Effector CD8-positive, alpha-beta T cell (primary cell): ENCODE results near the gene GADD45GIP1.
"Not testable (repeated sequence)": the region's sequence is repeated elsewhere in the genome, so short reads cannot be mapped to it uniquely, and the experiment has no call there.

Experiments used
- DNase-seq: peaks from one replicate; lab custom pipeline; 2025; lab: John Stamatoyannopoulos, UW

GADD45GIP1 gene

DNA sequence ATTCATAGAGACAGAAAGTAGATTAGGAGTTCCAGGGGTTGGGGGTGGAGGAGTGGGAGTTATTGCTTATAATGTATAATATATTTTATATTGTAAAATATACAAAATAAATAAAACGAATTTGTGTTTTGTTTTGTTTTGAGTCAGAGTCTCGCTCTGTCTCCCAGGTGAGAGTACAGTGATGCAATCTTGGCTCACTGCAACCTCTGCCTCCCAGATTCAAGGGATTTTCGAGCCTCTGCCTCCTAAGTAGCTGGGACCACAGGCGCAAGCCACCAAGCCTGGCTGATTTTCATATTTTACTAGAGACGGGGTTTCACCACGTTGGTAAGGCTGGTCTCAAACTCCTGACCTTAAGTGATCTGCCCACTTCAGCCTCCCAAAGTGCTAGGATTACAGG lies 2.5 kb upstream of the GADD45GIP1 start:
- DNase-seq = no peak

DNA sequence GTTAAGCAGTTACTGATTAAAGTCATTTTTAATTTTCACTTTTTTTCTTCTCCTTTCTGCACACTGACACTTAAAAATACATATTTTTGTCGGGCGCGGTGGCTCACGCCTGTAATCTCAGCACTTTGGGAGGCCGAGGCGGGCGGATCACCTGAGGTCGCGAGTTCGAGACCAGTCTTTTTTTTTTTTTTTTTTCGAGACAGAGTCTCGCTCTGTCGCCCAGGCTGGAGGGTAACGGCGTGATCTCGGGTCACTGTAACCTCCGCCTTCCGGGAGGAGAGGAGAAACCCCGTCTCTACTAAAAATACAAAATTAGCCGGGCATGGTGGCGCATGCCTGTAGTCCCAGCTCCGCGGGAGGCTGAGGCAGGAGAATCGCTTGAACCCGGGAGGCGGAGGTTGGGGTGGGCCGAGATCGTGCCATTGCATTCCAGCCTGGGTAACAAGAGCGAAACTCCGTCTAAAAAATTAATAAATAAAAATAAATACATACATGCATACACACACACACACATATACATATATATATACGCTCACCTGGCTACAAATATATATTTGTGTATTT lies 448 bp upstream of the GADD45GIP1 start:
- DNase-seq = not testable (repeated sequence)

DNA sequence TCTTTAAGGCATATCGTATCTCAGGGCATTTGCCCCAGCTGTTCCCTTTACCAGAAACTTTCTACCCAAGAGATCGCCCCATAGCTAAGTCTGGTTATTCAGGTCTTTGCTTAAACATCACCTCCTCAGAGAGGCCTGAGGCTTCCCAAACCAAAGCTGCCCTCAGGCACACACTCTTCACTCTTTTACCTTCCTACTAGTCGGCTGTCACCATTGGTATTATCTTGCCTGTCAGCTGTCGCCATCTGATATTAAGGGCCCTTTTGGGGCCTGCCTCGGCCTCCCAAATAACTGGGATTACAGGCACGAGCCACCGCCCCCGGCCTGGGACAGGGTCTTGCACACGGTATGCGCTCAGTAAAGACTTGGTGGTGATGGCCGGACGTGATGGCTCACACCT lies 1.0 kb downstream of the GADD45GIP1 start:
- DNase-seq = no peak

DNA sequence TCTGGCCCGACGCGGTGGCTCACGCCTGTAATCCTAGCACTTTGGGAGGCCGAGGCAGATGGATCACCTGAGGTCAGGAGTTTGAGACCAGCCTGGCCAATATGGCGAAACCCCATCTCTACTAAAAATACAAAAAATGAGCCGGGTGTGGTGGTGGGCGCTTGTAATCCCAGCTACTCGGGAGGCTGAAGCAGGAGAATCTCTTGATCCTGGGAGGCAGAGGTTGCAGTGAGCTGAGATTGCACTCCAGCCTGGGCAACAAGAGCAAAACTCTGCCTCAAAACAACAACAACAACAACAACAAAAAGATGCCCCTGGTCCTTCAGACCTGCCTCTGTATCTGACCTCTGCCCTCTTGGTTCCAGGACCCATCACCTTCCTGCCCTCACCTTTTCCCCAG lies 1.4 kb downstream of the GADD45GIP1 start:
- DNase-seq = not testable (repeated sequence)

DNA sequence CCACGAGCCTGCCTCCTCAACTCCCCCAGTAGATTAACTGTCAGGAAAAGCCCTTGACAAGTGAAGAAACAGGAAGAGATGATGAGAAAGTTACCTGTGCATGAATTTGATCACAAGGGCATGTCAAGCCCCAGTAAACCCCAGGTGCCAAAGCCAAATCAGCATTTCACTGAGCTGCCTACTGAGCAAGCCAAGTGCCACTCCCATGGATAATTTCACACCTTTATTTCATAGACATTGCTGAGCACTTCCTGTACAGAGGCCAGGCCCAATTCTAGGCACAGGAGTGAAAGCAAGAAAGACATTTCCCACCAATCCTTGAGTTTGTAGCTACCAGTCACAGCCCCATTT lies 2.4 kb downstream of the GADD45GIP1 start:
- no peak for DNase-seq

DNA sequence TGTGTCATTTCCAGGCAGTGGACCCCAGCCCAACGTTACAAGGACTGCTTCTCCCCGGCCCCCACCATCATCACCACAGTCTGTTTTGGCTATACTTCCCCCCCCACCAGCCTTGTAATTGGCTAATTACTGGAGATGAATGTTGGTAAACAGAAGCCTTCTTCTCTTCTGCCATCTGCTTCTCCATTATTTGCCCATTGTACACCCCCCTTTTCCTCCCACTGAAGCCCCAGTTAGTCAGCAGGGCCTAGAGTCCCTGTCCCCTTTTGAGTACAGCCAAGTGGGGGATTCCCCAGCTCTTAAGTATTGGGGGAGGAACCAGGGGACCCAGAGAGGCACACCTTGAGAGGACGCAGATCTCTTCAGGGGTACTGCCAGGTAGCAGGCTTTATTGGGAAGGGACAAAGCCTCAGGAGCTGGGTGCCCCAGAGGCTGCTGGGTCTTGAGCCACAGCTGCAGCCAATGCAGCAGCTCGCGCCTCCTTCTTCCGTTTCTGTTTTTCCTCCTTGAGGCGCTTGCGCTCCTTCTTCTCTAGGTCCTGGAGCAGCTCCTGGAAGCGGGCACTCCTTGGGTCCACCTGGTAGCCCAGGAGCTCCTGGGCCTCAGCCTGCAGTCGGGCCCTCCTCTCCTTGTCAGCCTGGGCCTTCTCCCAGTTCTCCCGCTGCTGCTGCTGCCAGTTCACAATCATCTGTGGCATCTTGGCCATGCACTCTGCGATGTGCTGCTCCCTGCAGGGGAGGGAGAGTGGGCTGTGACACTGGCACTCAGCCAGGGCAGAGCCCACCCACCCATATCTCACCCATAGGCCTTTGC lies 3.0 kb downstream of the GADD45GIP1 start:
- DNase-seq = no peak

DNA sequence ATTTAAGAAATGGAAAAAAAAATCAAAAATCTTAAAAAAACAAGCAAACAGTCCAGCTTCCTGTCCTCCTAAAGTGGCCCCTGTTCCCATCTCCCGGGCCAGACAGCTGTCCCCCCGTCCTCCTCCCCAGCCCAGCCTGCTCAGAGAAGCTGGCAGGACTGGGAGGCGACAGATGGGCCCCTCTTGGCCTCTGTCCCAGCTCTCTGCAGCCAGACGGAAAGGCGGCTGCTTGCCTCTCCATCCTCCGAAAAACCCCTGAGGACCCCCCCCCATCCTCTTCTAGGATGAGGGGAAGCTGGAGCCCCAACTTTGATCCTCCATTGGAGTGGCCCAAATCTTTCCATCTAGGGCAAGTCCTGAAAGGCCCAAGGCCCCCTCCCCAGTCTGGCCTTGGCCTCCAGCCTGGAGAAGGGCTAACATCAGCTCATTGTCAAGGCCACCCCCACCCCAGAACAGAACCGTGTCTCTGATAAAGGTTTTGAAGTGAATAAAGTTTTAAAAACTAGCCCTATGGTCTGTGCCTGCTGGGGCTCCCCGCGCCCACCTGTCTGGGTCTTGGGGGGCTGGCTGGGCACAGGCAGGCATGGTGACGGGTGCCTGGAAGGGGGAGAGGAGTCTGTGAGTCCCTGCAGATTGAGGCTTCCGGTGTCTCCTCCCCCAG lies 3.8 kb downstream of the GADD45GIP1 start:
- DNase-seq = no peak

DNA sequence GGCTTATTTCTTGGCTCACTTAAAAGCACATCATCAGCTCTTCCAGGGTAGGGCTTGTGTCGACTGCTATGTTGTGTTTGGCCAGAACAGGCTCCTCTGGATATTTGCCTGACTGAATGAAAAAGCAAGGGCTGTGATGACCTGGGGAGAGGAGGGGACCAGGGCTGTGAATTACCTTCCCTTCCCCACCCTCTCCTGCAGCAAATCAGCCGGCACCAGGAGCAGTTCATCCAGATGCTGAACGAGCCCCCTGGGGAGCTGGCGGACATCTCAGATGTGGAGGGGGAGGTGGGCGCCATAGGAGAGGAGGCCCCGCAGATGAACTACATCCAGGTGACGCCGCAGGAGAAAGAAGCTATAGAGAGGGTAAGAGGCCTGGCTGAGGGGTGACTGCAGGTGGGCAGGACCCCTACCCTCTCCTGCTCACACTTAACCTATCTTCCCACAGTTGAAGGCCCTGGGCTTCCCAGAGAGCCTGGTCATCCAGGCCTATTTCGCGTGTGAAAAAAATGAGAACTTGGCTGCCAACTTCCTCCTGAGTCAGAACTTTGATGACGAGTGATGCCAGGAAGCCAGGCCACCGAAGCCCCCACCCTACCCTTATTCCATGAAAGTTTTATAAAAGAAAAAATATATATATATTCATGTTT lies 4.4 kb downstream of the GADD45GIP1 start:
- no peak for DNase-seq

DNA sequence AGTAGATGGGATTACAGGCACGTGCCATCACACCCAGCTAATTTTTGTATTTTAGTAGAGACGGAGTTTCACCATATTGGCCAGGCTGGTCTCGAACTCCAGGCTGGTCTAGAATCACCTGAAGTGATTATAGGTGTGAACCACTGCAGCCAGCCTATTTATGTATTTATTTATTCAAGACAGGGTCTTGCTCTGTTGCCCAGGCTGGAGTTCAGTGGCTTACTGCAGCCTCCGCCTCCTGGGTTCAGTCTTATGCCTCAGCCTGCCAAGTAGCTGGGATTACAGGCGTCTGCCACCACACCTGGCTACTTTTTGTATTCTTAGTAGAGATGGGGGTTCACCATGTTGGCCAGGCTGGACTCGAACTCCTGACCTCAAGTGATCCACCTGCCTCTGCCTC lies 5.0 kb downstream of the GADD45GIP1 start:
- DNase-seq = not testable (repeated sequence)

DNA sequence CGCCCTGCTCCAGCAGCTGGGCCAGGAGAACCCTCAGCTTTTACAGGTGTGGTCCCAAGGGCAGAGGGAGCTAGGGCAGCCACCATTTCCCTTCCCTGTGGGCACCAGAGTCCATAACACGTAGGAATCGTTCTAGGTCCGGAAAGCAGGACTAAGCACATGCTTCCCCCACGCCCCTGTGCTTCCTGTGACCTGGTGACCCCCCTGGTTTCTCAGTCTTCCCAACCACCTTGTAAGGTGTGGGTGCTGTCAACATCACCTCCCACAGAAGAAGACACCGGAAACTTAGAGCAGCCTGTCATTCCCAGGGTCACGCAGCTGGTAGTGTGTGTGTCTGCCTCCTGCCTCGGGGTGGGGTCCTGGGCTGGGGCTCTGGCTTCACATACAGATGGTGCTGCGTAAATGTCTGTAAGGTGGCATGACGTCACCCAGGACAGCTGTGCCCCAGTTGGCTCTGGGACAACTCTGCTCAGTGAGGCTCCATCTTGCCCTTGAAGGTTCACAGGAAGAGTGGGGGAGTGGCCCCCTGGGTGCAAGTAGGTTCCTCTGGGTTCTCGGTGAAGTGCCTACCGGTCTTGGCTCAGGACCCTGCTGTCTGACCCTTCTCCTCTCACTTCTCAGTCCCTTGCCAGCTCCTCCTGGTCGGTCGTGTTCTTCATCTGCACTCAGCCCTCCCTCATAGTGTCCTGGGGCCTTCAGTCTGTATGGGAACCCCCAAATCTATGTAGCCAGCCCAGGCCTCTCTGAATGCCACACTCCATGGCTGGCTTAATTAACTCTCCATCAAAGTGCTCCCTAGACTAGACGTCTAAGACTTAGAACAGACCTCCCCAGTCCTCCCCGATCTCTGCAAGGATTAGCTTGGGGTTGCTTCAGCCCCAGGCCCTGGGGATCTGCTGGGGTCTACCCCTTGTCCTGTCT lies 7.4 kb downstream of the GADD45GIP1 start:
- DNase-seq = no peak

DNA sequence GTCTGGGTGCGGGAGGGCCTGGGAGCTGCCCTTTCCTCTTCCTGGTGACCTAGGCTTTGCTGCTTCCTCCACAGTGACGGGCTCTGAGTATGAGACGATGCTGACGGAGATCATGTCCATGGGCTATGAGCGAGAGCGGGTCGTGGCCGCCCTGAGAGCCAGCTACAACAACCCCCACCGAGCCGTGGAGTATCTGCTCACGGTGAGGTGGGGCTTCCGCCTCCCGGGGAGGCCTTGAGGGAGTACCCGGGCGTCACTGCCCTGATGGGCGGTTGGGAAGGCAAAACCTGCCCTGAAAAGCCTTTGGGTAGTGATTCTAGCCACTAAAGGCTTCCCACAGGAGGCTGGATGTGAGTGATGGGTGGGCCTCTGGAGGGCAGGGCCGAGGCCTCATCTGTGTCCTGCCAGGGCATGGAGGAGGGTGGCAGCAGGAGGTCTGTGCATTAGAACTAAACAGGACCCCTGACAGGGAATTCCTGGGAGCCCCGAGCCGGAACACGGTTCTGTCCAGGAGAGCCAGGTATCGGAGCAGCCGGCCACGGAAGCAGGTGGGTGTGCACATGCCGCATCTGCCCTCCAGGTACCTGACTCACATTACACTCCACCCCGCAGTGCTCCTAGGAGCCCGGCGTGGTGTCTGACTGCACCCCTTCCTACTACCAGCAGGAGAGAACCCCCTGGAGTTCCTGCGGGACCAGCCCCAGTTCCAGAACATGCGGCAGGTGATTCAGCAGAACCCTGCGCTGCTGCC lies 8.2 kb downstream of the GADD45GIP1 start:
- no peak for DNase-seq

DNA sequence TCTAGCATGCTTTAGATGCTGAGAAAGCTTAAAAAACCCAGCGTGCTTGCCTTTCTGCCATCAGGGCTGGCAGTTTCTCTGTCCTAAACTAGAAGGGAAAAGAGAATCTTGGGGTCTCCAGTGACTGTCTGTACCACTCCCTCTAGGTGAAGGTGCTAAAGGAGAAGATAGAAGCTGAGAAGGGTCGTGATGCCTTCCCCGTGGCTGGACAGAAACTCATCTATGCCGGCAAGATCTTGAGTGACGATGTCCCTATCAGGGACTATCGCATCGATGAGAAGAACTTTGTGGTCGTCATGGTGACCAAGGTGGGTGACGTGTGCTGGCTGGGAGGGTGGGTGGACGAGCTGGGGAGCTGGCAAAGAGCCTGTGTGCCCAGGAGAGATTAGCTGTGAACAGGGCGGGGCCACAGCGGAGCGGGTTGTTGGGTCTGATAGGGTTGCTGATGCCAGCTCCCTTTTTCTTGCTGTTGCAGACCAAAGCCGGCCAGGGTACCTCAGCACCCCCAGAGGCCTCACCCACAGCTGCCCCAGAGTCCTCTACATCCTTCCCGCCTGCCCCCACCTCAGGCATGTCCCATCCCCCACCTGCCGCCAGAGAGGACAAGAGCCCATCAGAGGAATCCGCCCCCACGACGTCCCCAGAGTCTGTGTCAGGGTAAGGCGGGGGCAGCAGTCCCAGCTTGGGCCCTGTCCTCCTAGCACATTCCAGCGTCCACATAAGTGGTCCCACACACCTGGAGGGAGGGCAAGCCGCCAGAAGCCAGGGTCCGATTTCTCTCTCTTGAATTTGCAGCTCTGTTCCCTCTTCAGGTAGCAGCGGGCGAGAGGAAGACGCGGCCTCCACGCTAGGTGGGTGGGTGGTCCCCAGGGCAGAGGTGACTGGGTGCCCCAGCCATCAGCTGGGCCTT lies 9.1 kb downstream of the GADD45GIP1 start:
- DNase-seq = no peak

DNA sequence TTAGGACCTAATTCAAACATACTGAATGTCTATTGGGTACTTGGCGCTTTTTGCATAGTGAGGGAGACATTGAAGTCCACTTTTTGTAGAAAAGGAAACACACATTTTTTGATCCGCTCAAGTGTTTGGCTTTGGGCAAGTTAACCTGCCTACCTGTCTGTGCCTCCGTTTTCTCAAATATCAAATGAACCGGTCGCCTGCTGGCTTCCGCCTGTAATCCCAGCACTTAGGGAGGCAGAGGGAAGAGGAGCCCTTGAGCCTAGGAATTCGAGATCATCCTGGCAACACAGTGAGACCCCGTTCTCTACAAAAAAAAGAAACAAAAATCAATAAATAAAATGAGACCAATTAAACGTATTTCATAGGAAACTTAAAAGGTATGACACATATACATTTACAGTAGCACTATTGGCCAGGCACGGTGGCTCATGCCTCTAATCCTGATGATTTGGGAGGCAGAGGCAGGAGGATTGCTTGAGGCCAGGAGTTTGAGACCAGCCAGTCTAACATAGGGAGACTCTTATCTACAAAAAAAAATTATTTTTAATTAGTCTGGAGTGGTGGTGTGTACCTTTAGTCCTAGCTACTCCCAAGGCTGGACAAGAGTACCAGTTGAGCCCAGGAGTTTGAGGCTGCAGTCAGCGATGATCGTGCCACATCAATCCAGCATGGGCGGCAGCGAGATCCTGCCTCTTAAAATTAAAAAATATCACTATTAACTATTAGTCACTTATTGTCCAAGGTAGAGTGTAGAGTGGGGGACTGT lies 10.1 kb downstream of the GADD45GIP1 start:
- no peak for DNase-seq

DNA sequence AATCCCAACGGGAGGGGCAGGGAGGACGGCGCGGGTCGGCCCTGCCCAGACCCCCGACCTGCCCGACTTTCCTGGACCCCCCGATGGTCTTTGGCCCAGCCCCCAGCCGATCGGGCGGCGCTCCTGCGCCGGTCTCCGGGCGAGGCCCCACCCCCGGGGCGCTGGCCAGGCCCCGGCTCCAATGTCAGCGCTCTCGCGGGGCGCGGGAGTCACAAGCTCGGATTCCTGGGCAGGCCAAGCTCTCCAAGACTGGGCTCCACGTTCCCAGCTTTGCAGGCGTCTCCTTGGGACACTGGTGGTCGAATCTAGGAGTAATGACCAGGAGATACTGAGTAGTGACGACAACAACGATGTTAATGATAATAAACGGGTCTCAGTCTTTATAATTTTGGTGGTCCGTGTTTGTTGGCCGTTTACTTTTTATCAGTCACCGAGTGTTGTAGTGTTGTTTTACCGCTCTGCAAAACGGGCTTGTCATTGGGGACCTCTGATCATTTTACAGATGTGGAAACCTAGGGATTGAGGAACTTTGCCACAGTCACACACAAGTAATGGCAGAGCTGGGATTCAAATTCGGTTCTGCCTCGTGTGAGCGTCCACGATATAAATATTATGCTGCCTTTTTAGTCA lies 10.8 kb downstream of the GADD45GIP1 start:
- peak; percentile 34 for DNase-seq

DNA sequence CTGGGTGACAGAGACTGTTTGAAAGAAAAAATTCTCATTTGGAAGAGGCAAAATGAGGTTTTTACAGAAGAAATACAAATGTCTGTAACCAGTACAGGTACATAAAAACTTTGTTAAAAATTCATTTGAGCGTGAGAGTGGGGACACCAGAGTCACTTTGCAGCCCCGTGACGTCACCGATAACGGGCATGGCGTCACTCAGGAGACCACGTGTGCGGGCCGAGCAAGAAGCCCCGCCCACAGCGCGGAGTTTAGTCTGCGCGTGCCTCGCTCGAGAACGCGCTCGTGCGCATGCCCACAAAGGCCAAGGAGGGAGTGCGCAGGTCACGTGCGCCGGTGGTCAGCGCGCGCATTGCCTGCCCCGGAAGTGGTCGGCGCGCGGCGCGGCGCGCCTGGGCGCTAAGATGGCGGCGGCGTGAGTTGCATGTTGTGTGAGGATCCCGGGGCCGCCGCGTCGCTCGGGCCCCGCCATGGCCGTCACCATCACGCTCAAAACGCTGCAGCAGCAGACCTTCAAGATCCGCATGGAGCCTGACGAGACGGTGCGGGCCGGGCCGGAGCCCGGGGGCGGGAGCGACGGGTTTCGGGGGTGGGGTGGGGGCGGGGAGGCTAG lies 11.4 kb downstream of the GADD45GIP1 start, which contains the start of gene RAD23A:
TSS of gene RAD23A (plus strand) at position 384 of the 613 bp plus-strand sequence. CDS start at position 471, 87 bp downstream.
- DNase-seq = peak; percentile 98

DNA sequence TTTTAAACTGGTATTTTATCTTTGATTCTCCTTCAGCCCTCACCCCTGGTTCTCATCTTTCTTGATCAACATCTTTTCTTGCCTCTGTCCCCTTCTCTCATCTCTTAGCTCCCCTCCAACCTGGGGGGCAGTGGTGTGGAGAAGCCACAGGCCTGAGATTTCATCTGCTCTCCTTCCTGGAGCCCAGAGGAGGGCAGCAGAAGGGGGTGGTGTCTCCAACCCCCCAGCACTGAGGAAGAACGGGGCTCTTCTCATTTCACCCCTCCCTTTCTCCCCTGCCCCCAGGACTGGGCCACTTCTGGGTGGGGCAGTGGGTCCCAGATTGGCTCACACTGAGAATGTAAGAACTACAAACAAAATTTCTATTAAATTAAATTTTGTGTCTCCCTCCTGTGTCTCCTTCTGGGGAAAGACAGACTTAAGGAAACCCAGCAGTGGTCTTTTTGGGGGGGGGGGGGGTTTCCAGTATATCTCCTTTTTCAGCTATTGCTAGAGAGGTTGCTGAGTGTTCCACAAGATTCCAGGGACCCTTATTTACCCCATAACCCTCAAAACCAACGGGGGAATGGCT lies 12.8 kb downstream of the GADD45GIP1 start:
- no peak for DNase-seq

DNA sequence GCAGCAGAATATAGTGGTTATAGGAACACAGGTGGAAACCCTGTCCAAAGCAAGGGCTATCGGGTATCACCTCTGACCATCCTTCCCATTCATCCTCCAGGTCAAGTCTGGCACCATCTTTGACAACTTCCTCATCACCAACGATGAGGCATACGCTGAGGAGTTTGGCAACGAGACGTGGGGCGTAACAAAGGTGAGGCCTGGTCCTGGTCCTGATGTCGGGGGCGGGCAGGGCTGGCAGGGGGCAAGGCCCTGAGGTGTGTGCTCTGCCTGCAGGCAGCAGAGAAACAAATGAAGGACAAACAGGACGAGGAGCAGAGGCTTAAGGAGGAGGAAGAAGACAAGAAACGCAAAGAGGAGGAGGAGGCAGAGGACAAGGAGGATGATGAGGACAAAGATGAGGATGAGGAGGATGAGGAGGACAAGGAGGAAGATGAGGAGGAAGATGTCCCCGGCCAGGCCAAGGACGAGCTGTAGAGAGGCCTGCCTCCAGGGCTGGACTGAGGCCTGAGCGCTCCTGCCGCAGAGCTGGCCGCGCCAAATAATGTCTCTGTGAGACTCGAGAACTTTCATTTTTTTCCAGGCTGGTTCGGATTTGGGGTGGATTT lies 13.5 kb downstream of the GADD45GIP1 start:
- no peak for DNase-seq
